AG08396 (cell line): ENCODE measurements around the gene MYT1.

Source experiments
- DNase-seq: peaks from one replicate; pipeline ENCODE4 v3.0.0; 2012; ENCODE audit warnings: low spot score, mixed read lengths

The MYT1 gene

GRCh38 chr20:64193058-64193457 lies 28.8 kb downstream of the MYT1 start:
- no peak for DNase-seq

- DNase-seq, result no peak
Measured at GRCh38 chr20:64194269-64194668, 30.0 kb downstream of the MYT1 start.

DNA sequence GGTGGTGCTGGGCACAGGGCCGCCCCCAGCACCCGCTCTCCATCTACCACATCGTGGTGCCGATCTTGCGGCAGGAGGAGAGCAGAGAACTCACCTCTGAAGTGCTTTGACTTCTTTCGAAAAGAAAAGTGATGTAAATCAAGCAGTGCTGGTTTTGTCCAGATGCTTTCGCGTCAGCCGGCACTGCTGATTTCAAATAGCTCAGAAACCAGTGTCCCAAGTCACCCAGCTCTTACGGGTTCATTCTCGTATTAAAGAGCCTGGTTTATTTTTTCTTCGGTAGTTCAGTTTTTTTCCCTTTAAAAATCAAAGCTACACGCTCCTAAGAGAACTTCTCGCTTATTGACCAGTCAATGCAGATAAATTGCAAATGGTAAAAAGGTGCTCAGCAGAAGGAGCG lies 32.1 kb downstream of the MYT1 start:
- no peak for DNase-seq

GRCh38 chr20:64196847-64197306 lies 32.6 kb downstream of the MYT1 start:
- no peak for DNase-seq

GRCh38 chr20:64198347-64198746 lies 34.1 kb downstream of the MYT1 start:
- DNase-seq, result no peak

DNA sequence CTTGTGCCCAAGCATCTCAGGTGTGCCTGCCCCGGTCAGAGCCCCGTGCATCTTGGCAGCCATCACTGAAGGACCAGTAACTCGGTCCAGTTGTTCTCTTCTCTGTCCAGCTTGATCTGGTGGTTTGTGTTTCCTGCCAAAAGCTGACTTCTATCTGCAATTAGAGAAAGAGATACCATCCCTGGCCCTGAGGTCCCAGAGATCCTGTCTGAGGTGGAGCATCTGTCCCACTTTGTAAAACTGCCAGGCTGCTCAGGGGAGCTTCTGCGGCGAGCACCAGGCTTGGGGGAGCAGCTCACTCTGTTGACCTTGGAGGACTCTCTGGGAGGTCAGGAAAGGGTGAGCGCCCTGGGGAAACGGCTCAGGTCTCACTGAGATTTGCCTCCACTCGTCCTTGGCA lies 35.1 kb downstream of the MYT1 start:
- DNase-seq, result no peak

- no peak for DNase-seq
Measured at GRCh38 chr20:64200740-64201139, 36.5 kb downstream of the MYT1 start.

GRCh38 chr20:64201653-64202052 lies 37.4 kb downstream of the MYT1 start:
- no peak for DNase-seq

GRCh38 chr20:64203037-64203777 lies 39.0 kb downstream of the MYT1 start:
- DNase-seq, result no peak

DNA sequence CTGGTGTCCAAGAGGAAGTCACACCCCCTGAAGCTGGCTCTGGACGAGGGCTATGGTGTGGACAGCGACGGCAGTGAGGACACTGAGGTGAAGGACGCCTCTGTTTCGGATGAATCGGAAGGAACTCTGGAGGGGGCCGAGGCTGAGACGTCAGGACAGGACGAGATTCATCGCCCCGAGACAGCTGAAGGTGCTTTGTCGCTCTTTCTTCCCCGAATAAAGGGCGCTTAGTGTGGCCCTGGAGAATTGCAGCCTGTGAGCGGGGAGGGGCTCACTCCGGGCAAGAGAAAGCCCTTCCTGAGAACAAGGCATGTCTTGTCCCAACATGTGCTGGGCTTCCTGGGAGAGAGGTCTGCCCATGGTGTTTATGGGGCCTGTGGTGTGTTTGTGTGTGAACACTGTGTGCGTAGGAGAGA lies 41.4 kb downstream of the MYT1 start:
- no peak for DNase-seq

DNA sequence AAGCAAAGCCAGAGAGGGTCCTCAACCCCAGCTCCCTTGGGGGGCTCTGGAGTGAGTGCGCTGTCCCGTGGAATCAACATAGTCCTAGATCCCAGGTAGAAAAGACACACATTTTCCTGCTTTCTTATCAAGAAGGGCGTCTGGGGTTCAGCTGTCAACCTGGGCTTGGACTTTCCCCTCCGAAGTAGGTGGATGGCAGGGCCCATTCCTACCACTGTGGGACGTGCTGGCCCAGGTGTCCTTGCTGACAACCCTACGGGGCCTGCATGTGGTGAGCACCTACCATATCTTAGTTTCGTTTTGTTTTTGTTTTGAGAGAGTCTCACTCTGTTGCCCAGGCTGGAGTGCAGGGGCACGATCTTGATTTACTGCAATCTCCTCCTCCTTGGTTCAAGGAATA lies 42.4 kb downstream of the MYT1 start:
- no peak for DNase-seq

DNA sequence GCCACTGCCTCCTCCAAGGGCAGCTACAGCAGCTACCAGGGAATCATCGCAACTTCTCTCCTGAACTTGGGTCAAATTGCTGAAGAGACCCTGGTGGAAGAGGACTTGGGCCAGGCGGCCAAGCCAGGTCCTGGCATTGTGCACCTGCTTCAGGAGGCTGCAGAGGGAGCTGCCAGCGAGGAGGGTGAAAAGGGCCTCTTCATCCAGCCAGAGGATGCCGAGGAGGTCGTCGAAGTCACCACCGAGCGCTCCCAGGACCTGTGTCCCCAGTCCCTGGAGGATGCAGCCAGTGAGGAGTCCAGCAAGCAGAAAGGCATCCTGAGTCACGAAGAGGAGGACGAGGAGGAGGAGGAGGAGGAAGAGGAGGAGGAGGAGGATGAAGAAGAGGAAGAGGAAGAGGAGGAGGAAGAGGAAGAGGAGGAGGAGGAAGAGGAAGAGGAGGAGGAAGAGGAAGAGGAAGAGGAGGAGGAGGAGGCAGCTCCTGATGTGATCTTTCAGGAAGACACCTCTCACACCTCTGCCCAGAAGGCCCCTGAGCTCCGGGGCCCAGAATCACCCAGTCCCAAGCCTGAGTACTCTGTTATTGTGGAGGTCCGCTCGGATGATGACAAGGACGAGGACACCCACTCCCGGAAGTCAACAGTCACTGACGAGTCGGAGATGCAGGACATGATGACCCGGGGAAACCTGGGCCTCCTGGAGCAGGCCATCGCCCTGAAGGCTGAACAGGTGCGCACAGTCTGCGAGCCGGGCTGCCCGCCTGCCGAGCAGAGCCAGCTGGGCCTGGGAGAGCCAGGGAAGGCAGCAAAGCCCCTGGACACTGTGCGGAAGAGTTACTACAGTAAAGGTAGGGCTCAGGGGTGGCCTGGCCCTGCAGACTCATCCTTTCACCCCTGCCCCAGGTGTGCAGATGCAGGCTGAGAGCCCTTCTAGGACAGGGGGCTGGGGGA lies 43.7 kb downstream of the MYT1 start:
- DNase-seq, result no peak

DNA sequence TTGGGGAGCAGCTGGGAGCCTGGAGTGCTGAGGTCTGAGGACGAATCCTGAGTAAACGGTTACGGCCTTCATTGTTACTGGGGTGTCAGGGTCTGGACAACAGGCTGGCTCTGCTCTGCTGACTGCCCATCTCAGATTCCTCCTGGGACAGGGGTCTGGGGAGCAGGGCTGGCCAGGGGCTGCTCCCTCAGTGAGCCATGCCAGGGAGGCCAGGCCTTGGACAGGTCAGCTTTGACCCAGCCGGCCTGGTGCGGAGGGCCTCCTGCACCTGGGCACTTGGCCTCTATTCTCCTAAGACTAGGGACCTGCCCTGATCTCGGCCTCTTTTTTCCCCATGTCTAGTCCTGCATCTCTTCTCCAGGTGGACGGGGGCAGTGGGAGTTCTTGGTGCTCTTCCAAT lies 44.9 kb downstream of the MYT1 start:
- no peak for DNase-seq

- no peak for DNase-seq
Measured at GRCh38 chr20:64210656-64211369, 46.6 kb downstream of the MYT1 start.

DNA sequence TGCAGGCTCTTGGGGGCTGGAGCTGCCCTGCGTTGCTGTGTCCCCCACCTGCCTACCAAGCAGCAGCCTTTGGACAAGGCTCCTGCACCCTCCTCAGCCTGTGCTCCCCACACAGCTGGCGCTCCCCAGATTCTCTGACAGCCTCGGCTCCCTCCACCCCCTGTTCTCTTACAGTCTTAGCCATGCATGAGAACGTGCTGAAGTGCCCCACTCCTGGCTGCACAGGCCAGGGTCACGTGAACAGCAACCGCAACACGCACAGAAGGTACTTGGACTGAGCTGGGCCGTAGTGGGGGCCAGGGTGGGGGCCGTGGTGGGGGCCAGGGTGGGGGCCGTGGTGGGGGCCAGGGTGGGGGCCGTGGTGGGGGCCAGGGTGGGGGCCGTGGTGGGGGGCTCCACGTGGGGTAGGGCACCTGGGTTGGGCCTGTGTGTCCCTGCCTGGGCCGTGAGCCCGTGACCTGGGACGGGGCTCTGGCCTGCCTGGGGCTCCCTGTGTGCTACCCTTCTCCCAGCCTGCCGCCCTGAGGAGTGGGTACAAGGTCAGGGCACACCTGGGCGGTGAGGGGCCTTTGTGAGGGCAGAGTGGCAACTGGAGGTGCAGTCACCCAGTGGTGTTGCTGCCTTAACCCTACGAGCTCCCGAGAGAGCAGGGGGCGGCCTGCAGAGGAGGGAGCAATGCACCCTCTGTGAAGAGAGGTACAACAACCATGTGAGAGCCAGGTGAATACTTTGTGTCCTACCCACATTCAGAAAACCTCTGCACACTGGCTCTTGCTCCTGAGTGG lies 47.8 kb downstream of the MYT1 start:
- no peak for DNase-seq

DNA sequence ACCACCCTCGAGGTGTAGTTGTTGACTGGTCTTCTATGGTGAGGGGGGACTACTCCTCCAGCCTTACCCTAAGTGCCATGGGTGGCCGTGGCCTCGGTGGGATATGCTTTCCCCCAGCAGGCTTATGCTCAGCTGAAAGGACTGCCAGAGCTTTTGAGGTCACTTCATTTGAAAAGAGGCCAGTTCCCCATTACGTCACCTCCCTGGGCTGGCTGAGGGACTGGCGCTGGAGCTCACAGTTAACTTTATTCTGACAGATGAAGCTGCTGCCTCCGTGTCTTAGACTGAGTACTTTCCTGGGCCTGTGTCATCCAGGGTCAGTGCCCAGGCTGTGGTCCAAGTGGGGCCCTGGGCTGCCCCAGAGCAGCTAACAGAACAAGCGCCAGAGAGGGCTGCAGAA lies 48.5 kb downstream of the MYT1 start:
- DNase-seq, result peak; percentile 82

DNA sequence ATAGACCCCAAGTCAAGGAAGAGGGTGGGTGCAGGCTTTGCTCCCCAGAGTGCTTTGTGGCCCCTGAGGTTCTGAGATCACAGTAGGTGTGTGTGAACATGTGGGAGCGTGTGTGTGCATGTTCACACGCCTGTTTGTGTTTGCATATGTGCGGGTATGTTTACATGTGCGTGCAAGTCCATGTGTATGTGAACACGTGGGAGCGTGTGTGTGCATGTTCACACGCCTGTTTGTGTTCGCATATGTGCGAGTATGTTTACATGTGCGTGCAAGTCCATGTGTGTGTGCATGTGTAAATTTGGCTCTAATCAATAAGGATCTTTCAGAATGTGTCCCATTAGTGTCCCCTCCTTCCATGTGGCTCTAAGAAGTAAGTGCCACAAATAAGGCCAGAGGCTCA lies 49.9 kb downstream of the MYT1 start:
- DNase-seq, result no peak

- no peak for DNase-seq
Measured at GRCh38 chr20:64214952-64215351, 50.7 kb downstream of the MYT1 start.

- no peak for DNase-seq
Measured at GRCh38 chr20:64216036-64216435, 51.8 kb downstream of the MYT1 start.

- no peak for DNase-seq
Measured at GRCh38 chr20:64216910-64217309, 52.7 kb downstream of the MYT1 start.

GRCh38 chr20:64217539-64218221 lies 53.4 kb downstream of the MYT1 start:
- no peak for DNase-seq
